HG03354 (cell line): Measurements from ENCODE around the gene THSD7B.

Experiments
- ATAC-seq: cut with Tn5 transposase; IDR thresholded peaks from one replicate; pipeline ENCODE4 v1.9.1; 2021; ENCODE audit warnings: mild to moderate bottlenecking; ENCODE audit not compliant: unreplicated experiment, poor library complexity, severe bottlenecking

Gene THSD7B

GRCh38 chr2:137115081-137115794 lies 349.9 kb downstream of the THSD7B start:
- no peak for ATAC-seq

- ATAC-seq, result no peak
Measured at GRCh38 chr2:137115795-137116089, 350.4 kb downstream of the THSD7B start.

- ATAC-seq, result no peak
Measured at GRCh38 chr2:137117385-137117784, 352.0 kb downstream of the THSD7B start.

- no peak for ATAC-seq
Measured at GRCh38 chr2:137118140-137118539, 352.8 kb downstream of the THSD7B start.

- no peak for ATAC-seq
Measured at GRCh38 chr2:137123226-137123625, 357.9 kb downstream of the THSD7B start.

GRCh38 chr2:137133225-137133624 lies 367.9 kb downstream of the THSD7B start:
- ATAC-seq, result no peak

- no peak for ATAC-seq
Measured at GRCh38 chr2:137138263-137138662, 372.9 kb downstream of the THSD7B start.

- ATAC-seq, result no peak
Measured at GRCh38 chr2:137151731-137152130, 386.4 kb downstream of the THSD7B start.

- ATAC-seq, result no peak
Measured at GRCh38 chr2:137154946-137155345, 389.6 kb downstream of the THSD7B start.

- ATAC-seq, result no peak
Measured at GRCh38 chr2:137155356-137156104, 390.2 kb downstream of the THSD7B start.

GRCh38 chr2:137156221-137156844 lies 391.0 kb downstream of the THSD7B start:
- ATAC-seq, result no peak

- ATAC-seq, result no peak
Measured at GRCh38 chr2:137157851-137158250, 392.5 kb downstream of the THSD7B start.

GRCh38 chr2:137161250-137161649 lies 395.9 kb downstream of the THSD7B start:
- no peak for ATAC-seq

- no peak for ATAC-seq
Measured at GRCh38 chr2:137165968-137166367, 400.6 kb downstream of the THSD7B start.

GRCh38 chr2:137167651-137168050 lies 402.3 kb downstream of the THSD7B start:
- no peak for ATAC-seq

- ATAC-seq, result no peak
Measured at GRCh38 chr2:137168552-137168951, 403.2 kb downstream of the THSD7B start.

- no peak for ATAC-seq
Measured at GRCh38 chr2:137172162-137172561, 406.8 kb downstream of the THSD7B start.

GRCh38 chr2:137173463-137173862 lies 408.1 kb downstream of the THSD7B start:
- ATAC-seq, result peak; percentile 94

- no peak for ATAC-seq
Measured at GRCh38 chr2:137175246-137175645, 409.9 kb downstream of the THSD7B start.

GRCh38 chr2:137178951-137179377 lies 413.6 kb downstream of the THSD7B start:
- no peak for ATAC-seq

GRCh38 chr2:137179542-137179941 lies 414.2 kb downstream of the THSD7B start:
- no peak for ATAC-seq
